Measurements from ENCODE around the gene PARD3.

Gene PARD3

DNA sequence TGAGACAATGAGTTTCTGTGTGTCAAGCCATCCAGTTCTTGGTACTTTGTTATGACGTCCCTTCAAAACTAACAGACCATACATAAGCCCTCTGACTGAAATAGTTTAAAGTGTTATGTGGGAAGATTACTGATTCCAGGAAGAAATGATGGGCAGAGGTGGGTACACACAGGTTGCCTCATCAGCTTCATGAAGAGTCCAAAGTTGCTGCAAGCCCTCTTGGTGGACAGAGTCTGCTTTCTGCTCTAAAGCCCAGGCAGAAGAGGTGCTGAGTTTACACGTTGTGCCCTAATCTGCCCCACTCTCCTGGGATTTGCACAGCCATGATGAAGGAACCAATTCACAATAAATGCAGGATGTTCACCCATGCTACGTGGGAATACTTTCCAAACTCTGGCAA lies 187.4 kb downstream of the PARD3 start:
- Histone ChIP-seq H3K36me3 (ENCODE audit: low read length) (no peaks in the 10 kb centered on the region), H4K20me1 (ENCODE audit: low read depth, low read length) (no peaks in the 10 kb centered on the region), H3K4me2 (ENCODE audit: low read depth, low read length, poor library complexity, severe bottlenecking) (no peak overlapping the region), H3K27ac (ENCODE audit: low read depth, low read length) (no peak overlapping the region), H3K4me3 (ENCODE audit: insufficient read depth, low read length, poor library complexity, severe bottlenecking) (no peak overlapping the region), H3K9me2 (replicated peaks; ENCODE audit: insufficient read depth, low read length) (no peaks in the 10 kb centered on the region), H3K9ac (ENCODE audit: low read length) (no peak overlapping the region), H3F3A (ENCODE audit: insufficient read depth) (no peaks in the 10 kb centered on the region), H3K9me3 (ENCODE audit: insufficient read depth, low read length) (no peaks in the 10 kb centered on the region), H2AFZ (ENCODE audit: low read depth, low read length, severe bottlenecking) (no peak overlapping the region), H3K27me3 (ENCODE audit: low read length) (0 out of 2 replicates have a peak, but pooled peaks cover 4% of the 10 kb centered on the region), H3K79me2 (ENCODE audit: insufficient read depth, low read length) (no peaks in the 10 kb centered on the region)
- TF ChIP-seq, protein P1, sequence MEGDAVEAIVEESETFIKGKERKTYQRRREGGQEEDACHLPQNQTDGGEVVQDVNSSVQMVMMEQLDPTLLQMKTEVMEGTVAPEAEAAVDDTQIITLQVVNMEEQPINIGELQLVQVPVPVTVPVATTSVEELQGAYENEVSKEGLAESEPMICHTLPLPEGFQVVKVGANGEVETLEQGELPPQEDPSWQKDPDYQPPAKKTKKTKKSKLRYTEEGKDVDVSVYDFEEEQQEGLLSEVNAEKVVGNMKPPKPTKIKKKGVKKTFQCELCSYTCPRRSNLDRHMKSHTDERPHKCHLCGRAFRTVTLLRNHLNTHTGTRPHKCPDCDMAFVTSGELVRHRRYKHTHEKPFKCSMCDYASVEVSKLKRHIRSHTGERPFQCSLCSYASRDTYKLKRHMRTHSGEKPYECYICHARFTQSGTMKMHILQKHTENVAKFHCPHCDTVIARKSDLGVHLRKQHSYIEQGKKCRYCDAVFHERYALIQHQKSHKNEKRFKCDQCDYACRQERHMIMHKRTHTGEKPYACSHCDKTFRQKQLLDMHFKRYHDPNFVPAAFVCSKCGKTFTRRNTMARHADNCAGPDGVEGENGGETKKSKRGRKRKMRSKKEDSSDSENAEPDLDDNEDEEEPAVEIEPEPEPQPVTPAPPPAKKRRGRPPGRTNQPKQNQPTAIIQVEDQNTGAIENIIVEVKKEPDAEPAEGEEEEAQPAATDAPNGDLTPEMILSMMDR (IDR thresholded peaks at IDR 0.05; ENCODE audit: insufficient read depth, low read length, poor library complexity, severe bottlenecking): no peak
- no peak for TF ChIP-seq EZH2phosphoT487 (conservative IDR thresholded peaks at IDR 0.05; ENCODE audit: low read length)

DNA sequence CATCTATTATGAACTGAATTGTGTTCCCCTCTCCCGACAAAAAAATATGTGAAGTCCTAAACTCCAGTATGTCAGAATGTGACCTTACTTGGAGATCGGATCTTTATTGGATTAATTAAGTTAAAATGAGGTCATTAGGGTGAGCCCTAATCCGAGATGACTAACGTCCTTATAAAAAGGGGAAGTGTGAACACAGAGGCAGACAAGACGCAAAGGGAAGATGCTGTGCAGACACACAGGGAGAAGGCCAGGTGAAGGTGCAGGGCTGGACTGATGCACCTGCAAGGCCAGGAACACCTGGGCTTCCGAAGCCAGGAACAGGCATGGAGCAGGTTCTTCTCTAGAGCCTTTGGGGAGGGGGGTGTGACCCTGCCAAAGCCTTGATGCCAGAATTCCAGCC lies 187.8 kb downstream of the PARD3 start:
- Histone ChIP-seq H3K27me3 (ENCODE audit: low read length) (peaks cover 6% of the 10 kb centered on the region; the same call in 1 of the 2 replicates), H3K4me2 (ENCODE audit: low read depth, low read length, poor library complexity, severe bottlenecking) (no peak overlapping the region), H3K4me3 (ENCODE audit: insufficient read depth, low read length, poor library complexity, severe bottlenecking) (no peak overlapping the region), H3K9me2 (replicated peaks; ENCODE audit: insufficient read depth, low read length) (no peaks in the 10 kb centered on the region), H3K79me2 (ENCODE audit: insufficient read depth, low read length) (no peaks in the 10 kb centered on the region), H3K27ac (ENCODE audit: low read depth, low read length) (no peak overlapping the region), H2AFZ (ENCODE audit: low read depth, low read length, severe bottlenecking) (no peak overlapping the region), H3K36me3 (ENCODE audit: low read length) (no peaks in the 10 kb centered on the region), H3K9me3 (ENCODE audit: insufficient read depth, low read length) (no peaks in the 10 kb centered on the region), H3K9ac (ENCODE audit: low read length) (no peak overlapping the region), H3F3A (ENCODE audit: insufficient read depth) (no peaks in the 10 kb centered on the region), H4K20me1 (ENCODE audit: low read depth, low read length) (no peaks in the 10 kb centered on the region)
- TF ChIP-seq, protein P1 (IDR thresholded peaks at IDR 0.05; ENCODE audit: insufficient read depth, low read length, poor library complexity, severe bottlenecking): no peak
- TF ChIP-seq EZH2phosphoT487 (conservative IDR thresholded peaks at IDR 0.05; ENCODE audit: low read length): no peak

DNA sequence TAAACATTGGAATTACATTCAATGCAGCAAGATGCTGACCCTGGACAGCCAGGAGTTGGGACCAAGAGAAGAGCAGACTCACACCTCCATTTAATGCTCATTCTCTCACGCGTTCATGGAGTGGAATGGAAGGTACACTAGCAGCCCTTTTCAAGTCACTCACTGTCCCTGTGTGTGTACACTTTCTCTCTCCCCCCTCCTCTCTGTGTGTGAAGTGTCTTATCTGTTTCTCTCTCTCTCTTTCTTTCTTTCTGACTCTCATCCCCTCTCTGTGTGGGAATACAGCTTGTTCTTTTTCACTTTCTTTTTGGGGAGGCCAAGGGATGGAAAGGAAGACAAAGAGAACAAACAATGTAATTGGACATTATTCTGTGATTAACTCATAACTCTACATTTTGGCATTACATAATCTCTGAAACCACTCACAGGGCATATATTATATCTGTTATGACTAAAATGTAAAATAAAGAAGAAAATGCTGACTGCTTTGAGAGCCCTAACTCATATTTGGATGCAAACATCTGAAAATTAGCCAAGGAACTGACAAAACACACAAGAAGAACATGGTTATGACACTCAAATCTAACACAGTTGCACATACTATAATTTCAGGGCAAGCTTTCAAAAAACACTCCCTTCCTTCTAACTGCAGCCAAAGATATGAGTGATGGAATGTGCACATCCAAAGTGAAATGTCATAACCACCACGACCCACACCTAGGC lies 188.8 kb downstream of the PARD3 start:
- no peak overlapping the region for H3K4me3 ChIP-seq (ENCODE audit: insufficient read depth, low read length, poor library complexity, severe bottlenecking)
- TF ChIP-seq EZH2phosphoT487 (conservative IDR thresholded peaks at IDR 0.05; ENCODE audit: low read length): no peak
- TF ChIP-seq, protein P1 (IDR thresholded peaks at IDR 0.05; ENCODE audit: insufficient read depth, low read length, poor library complexity, severe bottlenecking): no peak
- H3K9me3 ChIP-seq (ENCODE audit: insufficient read depth, low read length): no peaks in the 10 kb centered on the region
- H2AFZ ChIP-seq (ENCODE audit: low read depth, low read length, severe bottlenecking): no peak overlapping the region
- H3K27ac ChIP-seq (ENCODE audit: low read depth, low read length): no peak overlapping the region
- H3K9ac ChIP-seq (ENCODE audit: low read length): no peak overlapping the region
- H3K4me2 ChIP-seq (ENCODE audit: low read depth, low read length, poor library complexity, severe bottlenecking): no peak overlapping the region
- peaks cover 7% of the 10 kb centered on the region; the same call in 1 of the 2 replicates for H3K27me3 ChIP-seq (ENCODE audit: low read length)
- no peaks in the 10 kb centered on the region for H3F3A ChIP-seq (ENCODE audit: insufficient read depth)
- H3K36me3 ChIP-seq (ENCODE audit: low read length): no peaks in the 10 kb centered on the region
- H3K9me2 ChIP-seq (replicated peaks; ENCODE audit: insufficient read depth, low read length): no peaks in the 10 kb centered on the region
- H3K79me2 ChIP-seq (ENCODE audit: insufficient read depth, low read length): no peaks in the 10 kb centered on the region
- H4K20me1 ChIP-seq (ENCODE audit: low read depth, low read length): no peaks in the 10 kb centered on the region
